Endothelial cell of umbilical vein (primary cell): ENCODE data around the gene NUBPL. TPM values are rescaled to one million over a fixed set of nuclear protein-coding genes. Genes with fewer than 3 reads are reported as not detected.

Source experiments
- BruUV-seq: library from RNA; stranded (reverse); fragments of 400-500 nt; replicated peaks from 2 replicates; lab custom pipeline; 2021; lab: Mats Ljungman, UMichigan
- CTCF ChIA-PET: fragments of 300-600, 350-600 bp; sonication (Branson Sonifier 250); formaldehyde crosslinking; loops from one replicate; lab custom pipeline; 2021; ENCODE audit warnings: antibody characterized with exemption, inconsistent platforms; lab: Charles Lee
- POLR2A ChIA-PET: fragments of 300-600, 350-600 bp; sonication (Branson Sonifier 250); formaldehyde crosslinking; loops from one replicate; lab custom pipeline; 2021; ENCODE audit warnings: antibody characterized with exemption, inconsistent platforms; lab: Charles Lee
- DNase-seq: peaks from one replicate; pipeline ENCODE4 v3.0.0-alpha.2; 2011; ENCODE audit warnings: low read depth, low spot score
- FAIRE-seq: peaks from 2 replicates; lab custom pipeline; 2011; peaks lifted over from hg19 to GRCh38; lab: Jason Lieb, UNC
- H2AFZ ChIP-seq: 2 replicates; pipeline ENCODE4 v1.6.0; 2012; ENCODE audit warnings: low read depth, low read length, control low read depth, inconsistent platforms
- H3K27ac ChIP-seq: 2 replicates; pipeline ENCODE4 v1.5.1; 2011; ENCODE audit warnings: low read depth, mild to moderate bottlenecking, control low read depth, low read length, moderate library complexity; ENCODE audit not compliant: insufficient read depth
- H3K27me3 ChIP-seq, 2 experiments: 2 replicates each; pipeline versions ENCODE4 v1.6.0 to v1.6.1; 2011; ENCODE audit warnings: low read length in 2 of 2, mixed read lengths in 1 of 2; ENCODE audit not compliant: control insufficient read depth in 2 of 2, insufficient read depth in 2 of 2
- H3K36me3 ChIP-seq, 2 experiments: 2 replicates in 1 of 2; 3 replicates in 1 of 2; pipeline ENCODE4 v1.5.1; 2011; ENCODE audit warnings: low read length in 2 of 2, mild to moderate bottlenecking in 1 of 2, moderate library complexity in 1 of 2; ENCODE audit not compliant: control insufficient read depth in 2 of 2, insufficient read depth in 2 of 2; ENCODE audit errors: extremely low read depth in 1 of 2
- H3K4me1 ChIP-seq: 3 replicates; pipeline ENCODE4 v1.5.1; 2011; ENCODE audit warnings: mild to moderate bottlenecking, low read length; ENCODE audit not compliant: control insufficient read depth, insufficient read depth; ENCODE audit errors: extremely low read depth
- H3K4me2 ChIP-seq: 2 replicates; pipeline ENCODE4 v1.6.1; 2011; ENCODE audit warnings: low read length, control low read depth, mixed read lengths; ENCODE audit not compliant: insufficient read depth
- H3K4me3 ChIP-seq, 3 experiments: fragments of 200-600 bp in 1 of 3; sonication (generic), shearing (Covaris generic) in 1 of 3; replicated peaks in 1 of 3; 2 replicates each; pipeline ENCODE4 v1.5.1; 2011 to 2016; ENCODE audit warnings: control low read depth in 3 of 3, low read length in 3 of 3, mild to moderate bottlenecking in 2 of 3, inconsistent platforms in 1 of 3, low read depth in 1 of 3, moderate library complexity in 1 of 3; ENCODE audit not compliant: insufficient read depth in 1 of 3
- H3K79me2 ChIP-seq: 2 replicates; pipeline ENCODE4 v1.6.0; 2012; ENCODE audit warnings: low read length, inconsistent platforms; ENCODE audit not compliant: control insufficient read depth, insufficient read depth
- H3K9ac ChIP-seq: replicated peaks from 2 replicates; pipeline ENCODE3; 2011; ENCODE audit warnings: low read length, control low read depth; ENCODE audit not compliant: insufficient read depth; ENCODE audit errors: extremely low read depth
- H3K9me1 ChIP-seq: replicated peaks from 3 replicates; pipeline ENCODE4 v1.6.0; 2011; ENCODE audit warnings: mild to moderate bottlenecking, low read length; ENCODE audit not compliant: control insufficient read depth, insufficient read depth; ENCODE audit errors: extremely low read depth
- H3K9me3 ChIP-seq: replicated peaks from 2 replicates; pipeline ENCODE4 v1.5.1; 2012; ENCODE audit warnings: low read length, inconsistent platforms; ENCODE audit not compliant: control insufficient read depth, insufficient read depth
- H4K20me1 ChIP-seq: replicated peaks from 2 replicates; pipeline ENCODE3; 2011; ENCODE audit warnings: mild to moderate bottlenecking, low read length; ENCODE audit not compliant: control insufficient read depth, insufficient read depth; ENCODE audit errors: extremely low read depth
- CTCF ChIP-seq, 2 donors: IDR thresholded peaks; 1 replicate in 1 of 2; 2 replicates in 1 of 2; pipeline ENCODE4 v1.5.1; 2011; ENCODE audit warnings: low read length in 2 of 2, mild to moderate bottlenecking in 2 of 2, moderate library complexity in 2 of 2, control low read depth in 1 of 2, inconsistent platforms in 1 of 2, low read depth in 1 of 2; ENCODE audit not compliant: insufficient read depth in 1 of 2; ENCODE audit errors: extremely low read depth in 1 of 2
- EZH2 ChIP-seq: IDR thresholded peaks from 2 replicates; pipeline ENCODE4 v1.6.1; 2012; ENCODE audit warnings: borderline replicate concordance, low read depth, mild to moderate bottlenecking, moderate library complexity, low read length, inconsistent platforms; ENCODE audit not compliant: severe bottlenecking
- FOS ChIP-seq: IDR thresholded peaks from 2 replicates; pipeline ENCODE4 v1.6.1; 2011; ENCODE audit warnings: mild to moderate bottlenecking, low read length, moderate library complexity, borderline replicate concordance; ENCODE audit not compliant: insufficient read depth
- GATA2 ChIP-seq: IDR thresholded peaks from 2 replicates; pipeline ENCODE4 v1.7.0; 2011; ENCODE audit warnings: low read depth, mild to moderate bottlenecking, moderate library complexity, mixed read lengths, low read length; ENCODE audit not compliant: insufficient read length, insufficient read depth
- JUN ChIP-seq: IDR thresholded peaks from 2 replicates; pipeline ENCODE4 v1.6.1; 2011; ENCODE audit warnings: borderline replicate concordance, low read depth; ENCODE audit not compliant: insufficient read length, insufficient read depth
- MYC ChIP-seq: IDR thresholded peaks from one replicate; pipeline ENCODE4 v1.6.1; 2011; ENCODE audit warnings: mild to moderate bottlenecking, low read depth, low read length
- POLR2A ChIP-seq: IDR thresholded peaks from 2 replicates; pipeline ENCODE4 v1.6.1; 2012; ENCODE audit warnings: low read depth, mild to moderate bottlenecking, control low read depth, low read length
- POLR2AphosphoS5 ChIP-seq: IDR thresholded peaks from 2 replicates; pipeline ENCODE4 v1.6.1; 2012; ENCODE audit warnings: low read depth, mild to moderate bottlenecking, control low read depth, low read length, moderate library complexity; ENCODE audit not compliant: insufficient read depth
- dilution Hi-C: fragments of 300-500 bp; cut with MboI; formaldehyde crosslinking; loops from one replicate; pipeline ENCODE4 v1.15.0; 2019; ENCODE audit warnings: low sequenced_read_pairs; ENCODE audit not compliant: extremely low pct_ligation_motif_present
- intact Hi-C: fragments of 100-400 bp; cut with micrococcal nuclease; formaldehyde crosslinking; loops from one replicate; pipeline ENCODE4 v1.10.0; 2022
- polyA plus RNA-seq, 4 experiments: library from polyadenylated mRNA; depleted of rRNA in 3 of 4; stranded (reverse) in 3 of 4; unstranded in 1 of 4; fragments of >200 nt; gene quantifications; 2 replicates each; pipeline versions ENCODE4 v1.2.1 to v1.2.3, GENCODE V29; 2011 to 2012; ENCODE audit warnings: missing spikeins in 1 of 4
- total RNA-seq: library from RNA; stranded (reverse); gene quantifications from 2 replicates; pipeline ENCODE4 v1.2.3, GENCODE V29; 2021
- TF ChIP-seq, protein P1 (sequence below): IDR thresholded peaks from 2 replicates; pipeline ENCODE4 v1.6.1; 2011; ENCODE audit not compliant: insufficient read depth, insufficient read length

NUBPL gene
- total and polyA plus RNA-seq, 2 donors (not counting 3 experiments of a cell fraction or from before 2014, with no cell fraction given), result 2.1 to 12.3 TPM

DNA sequence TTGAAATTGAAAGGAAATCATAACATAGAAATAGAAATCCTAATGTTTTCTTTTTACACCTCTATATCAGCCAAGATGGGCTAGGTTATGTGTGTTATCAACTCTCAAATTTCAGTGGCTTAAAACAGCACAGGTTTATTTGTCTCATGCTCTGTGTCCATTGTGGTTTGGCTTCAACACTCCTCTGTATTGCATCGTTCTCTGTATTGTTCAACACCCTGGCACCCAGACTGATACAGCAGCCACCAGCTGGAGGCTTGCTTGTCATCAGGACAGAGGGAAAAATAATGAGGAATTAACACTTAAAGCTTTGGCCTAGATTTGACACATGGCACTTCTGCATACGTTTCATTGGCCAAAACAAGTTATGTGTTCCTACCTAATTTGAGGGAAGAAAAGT lies 281.7 kb downstream of the NUBPL start:
- H3K27me3 ChIP-seq, result no peaks in the 10 kb centered on the region
- H3K4me2 ChIP-seq, result no peak overlapping the region
- H3K27ac ChIP-seq, result no peak overlapping the region
- no peak overlapping the region for H3K4me3 ChIP-seq
- no peak for FAIRE-seq
- H3K36me3 ChIP-seq, result no peaks in the 10 kb centered on the region
- no peak for TF ChIP-seq FOS
- TF ChIP-seq JUN, result no peak
- no peak for TF ChIP-seq POLR2AphosphoS5
- TF ChIP-seq CTCF (IDR thresholded peaks at IDR 0.05; ENCODE audit: extremely low read depth in 1 of 2, insufficient read depth in 1 of 2, low read depth in 1 of 2, low read length in 2 of 2), result no peak
- TF ChIP-seq, protein P1, sequence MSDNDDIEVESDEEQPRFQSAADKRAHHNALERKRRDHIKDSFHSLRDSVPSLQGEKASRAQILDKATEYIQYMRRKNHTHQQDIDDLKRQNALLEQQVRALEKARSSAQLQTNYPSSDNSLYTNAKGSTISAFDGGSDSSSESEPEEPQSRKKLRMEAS, result no peak
- no peak for TF ChIP-seq POLR2A
- TF ChIP-seq MYC, result no peak
- no peak for TF ChIP-seq EZH2
- TF ChIP-seq GATA2, result no peak
- ChIA-PET CTCF (interaction anchor here (1.0 to 1.5 kb wide), 2 partner anchors 9 to 13 kb away, joined by 3 read pairs; no protein-coding TSS in a partner anchor), POLR2A (no interaction called here)
- no peak for DNase-seq
- no peaks in the 10 kb centered on the region for H3K9me3 ChIP-seq
- dilution Hi-C loops, result no loop called here
- no peaks in the 10 kb centered on the region for H3K79me2 ChIP-seq
- H3K4me1 ChIP-seq, result peaks cover 2% of the 10 kb centered on the region
- no peaks in the 10 kb centered on the region for H4K20me1 ChIP-seq
- no peaks in the 10 kb centered on the region for H3K9me1 ChIP-seq
- intact Hi-C loops, result no loop called here
- H3K9ac ChIP-seq, result no peak overlapping the region
- no peak overlapping the region for H2AFZ ChIP-seq
- no TSS peak for BruUV-seq
